PFSK-1 (cell line): Measurements from ENCODE around the gene PPFIA4.

Source experiments
- POLR2AphosphoS5 ChIP-seq: IDR thresholded peaks from 2 replicates; pipeline ENCODE4 v1.6.1; 2012; ENCODE audit warnings: low read depth, mild to moderate bottlenecking, control low read depth, low read length, moderate library complexity
- REST ChIP-seq, 2 experiments: IDR thresholded peaks; 2 replicates each; pipeline versions ENCODE4 v1.6.1 to v1.8.0; 2011 to 2012; ENCODE audit warnings: low read depth in 2 of 2, low read length in 2 of 2, control low read depth in 1 of 2, inconsistent platforms in 1 of 2, mild to moderate bottlenecking in 1 of 2, moderate library complexity in 1 of 2; ENCODE audit not compliant: insufficient read depth in 1 of 2
- TAF1 ChIP-seq: IDR thresholded peaks from 2 replicates; pipeline ENCODE4 v1.6.1; 2012; ENCODE audit warnings: low read length, control low read depth, borderline replicate concordance; ENCODE audit not compliant: insufficient read depth

GRCh38 chr1:203076031-203076511, 49.8 kb downstream of the PPFIA4 start:
- TF ChIP-seq REST (IDR thresholded peaks at IDR 0.05; ENCODE audit: insufficient read depth in 1 of 2, low read depth in 2 of 2, low read length in 2 of 2) (no peak), TAF1 (no peak), POLR2AphosphoS5 (no peak)
